Stimulated activated CD8-positive, alpha-beta memory T cell treated with anti-CD3 and anti-CD28 coated beads, Interleukin-12 subunit alpha, Interleukin-12 subunit beta, amount 100 ng/mL, for 4 hours (primary cell): ENCODE measurements around the gene TMEM244.
"Not testable (repeated sequence)": the region's sequence is repeated elsewhere in the genome, so short reads cannot be mapped to it uniquely, and the experiment has no call there.

Source experiments
- DNase-seq: peaks from one replicate; pipeline ENCODE4 v3.0.0-alpha.2; 2020; ENCODE audit warnings: low read depth

TMEM244 gene, protein sequence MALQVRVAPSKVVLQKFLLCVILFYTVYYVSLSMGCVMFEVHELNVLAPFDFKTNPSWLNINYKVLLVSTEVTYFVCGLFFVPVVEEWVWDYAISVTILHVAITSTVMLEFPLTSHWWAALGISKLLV

DNA sequence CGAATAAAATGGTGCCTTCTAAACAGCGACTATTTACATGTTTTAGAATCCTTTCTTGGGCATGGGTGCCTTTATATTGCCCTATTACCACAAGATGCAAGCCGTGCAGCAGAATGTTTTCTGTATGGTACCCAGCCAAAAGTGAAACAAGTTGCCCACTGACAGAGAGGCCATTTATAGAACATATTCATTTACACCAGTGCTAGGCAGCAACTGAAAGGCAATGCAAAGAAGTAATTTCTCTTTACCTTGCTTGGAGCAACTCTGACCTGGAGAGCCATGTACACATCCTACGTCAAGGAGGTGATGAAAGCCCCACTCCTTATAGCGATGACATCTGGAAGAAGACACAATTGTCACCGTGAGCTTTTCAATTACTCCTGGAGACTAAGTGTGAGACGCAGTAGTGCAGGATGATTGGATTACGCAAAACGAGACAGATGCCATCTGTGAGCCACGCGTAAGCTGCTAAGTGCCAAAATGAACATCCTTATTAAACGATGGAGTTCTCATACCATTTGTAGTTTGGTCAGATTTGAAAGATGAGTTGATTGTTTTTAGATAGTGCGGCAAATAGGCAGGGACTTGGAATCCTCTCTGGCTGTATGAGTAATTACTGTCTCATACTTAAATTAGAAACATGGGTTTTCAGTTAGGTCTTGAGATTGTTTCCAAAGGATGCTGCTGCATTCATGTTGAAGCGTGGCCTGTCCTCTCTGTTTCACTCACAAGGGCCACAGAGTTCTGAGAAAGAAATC, at the start of gene TMEM244:
Gene TMEM244 (minus strand): TSS at position 408 of the 758 bp plus-strand sequence. CDS start 127 bp downstream, at position 281.
- DNase-seq, result no peak

DNA sequence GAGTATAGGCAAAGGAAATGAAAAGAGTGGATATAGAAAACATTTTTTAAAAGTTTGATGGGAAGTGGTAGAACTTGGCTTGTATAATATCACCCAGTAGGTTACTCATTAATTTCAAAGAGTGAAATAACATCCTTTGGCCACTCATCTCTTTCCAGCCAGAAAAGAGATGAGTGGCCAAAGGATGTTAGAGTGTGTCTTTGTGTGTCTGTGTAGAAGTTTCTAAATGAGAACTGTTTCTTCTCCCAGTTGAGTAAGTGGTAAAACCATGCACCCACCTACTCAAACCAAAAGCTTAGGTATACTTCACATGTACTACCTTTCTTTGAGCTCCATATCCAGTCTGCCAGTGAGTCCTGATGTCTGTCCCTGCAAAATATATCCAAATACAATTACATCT, 47.7 kb upstream of the TMEM244 start:
- no peak for DNase-seq

DNA sequence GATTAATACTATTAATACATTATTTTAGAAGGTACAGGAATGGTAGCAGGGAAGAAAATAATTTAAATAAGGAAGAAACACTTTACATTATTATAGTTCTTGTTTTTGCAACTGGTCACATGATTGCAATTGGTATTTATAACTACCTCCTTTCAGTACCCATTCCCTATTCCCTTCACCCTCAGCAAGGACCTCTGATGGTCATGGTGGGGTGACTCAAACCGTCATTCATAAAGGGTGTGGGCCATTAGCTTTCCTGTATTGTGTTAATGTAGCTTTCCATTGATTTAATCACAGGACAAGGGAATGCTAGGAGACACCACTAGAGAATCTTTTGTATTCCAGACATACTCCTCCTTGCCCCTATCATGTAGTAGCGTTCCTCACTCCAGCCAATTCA, 47.2 kb upstream of the TMEM244 start:
- DNase-seq, result no peak

DNA sequence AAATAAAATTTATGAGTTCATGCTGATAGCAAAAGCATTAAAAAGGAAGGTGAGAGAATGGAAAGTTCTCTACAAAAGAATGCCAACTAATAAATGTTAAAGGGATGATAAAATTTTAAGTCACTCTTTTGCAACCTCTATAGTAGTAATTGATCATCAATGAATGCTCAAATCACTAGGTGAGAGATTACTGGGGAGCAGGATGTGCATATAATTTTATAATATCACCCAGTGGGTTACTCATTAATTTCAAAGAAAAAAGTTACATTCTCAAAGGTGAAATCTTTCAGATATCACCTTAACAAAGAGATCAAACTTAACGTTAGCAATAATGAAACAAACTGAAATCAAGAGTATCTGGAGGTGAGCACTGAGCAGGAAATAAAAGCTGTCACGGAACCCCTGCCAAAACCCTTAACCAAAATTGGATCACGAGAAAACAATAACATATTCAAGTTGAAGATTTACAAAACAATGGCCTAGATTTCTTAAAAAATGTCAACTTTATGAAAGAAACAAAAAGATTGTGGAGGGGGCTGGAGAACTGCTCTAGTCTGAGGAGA, 45.5 kb upstream of the TMEM244 start:
- DNase-seq, result no peak

DNA sequence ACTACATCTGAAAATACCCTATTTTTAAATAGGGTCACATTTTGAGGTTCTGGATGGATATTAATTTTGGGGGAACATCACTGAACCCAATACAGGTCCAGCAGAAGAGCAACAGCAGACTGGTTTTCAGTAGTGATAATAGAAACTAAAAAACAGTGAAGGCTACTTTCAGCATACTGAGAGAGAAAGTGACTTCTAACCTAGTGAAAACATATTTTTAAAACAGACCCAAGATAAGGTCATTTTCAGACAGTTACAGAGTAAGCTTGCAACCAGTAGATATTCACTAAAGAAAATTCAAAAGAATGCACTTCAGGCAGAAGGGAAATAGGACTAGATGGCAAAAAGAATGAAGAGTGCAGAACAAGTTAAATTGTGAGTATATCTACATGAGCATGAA, 42.0 kb upstream of the TMEM244 start:
- no peak for DNase-seq

DNA sequence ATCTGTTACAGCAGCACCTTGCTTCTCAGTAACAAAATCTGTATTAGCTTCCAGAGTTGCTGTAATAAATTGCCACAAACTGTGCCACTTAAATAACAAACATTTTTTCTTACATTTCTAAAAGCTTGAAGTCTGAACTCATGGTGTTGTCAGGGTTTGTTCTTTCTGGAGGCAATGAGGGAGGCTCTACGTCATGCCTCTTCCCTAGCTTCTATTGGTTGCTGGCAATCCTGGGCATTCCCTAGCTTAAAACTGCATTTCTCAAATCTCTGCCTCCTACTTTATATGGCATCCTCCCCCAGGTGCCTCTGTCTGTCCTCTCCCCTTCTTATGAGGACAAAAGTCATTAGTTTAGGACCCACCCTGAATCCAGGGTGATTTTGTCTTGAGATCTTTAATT, 41.6 kb upstream of the TMEM244 start:
- DNase-seq, result no peak

DNA sequence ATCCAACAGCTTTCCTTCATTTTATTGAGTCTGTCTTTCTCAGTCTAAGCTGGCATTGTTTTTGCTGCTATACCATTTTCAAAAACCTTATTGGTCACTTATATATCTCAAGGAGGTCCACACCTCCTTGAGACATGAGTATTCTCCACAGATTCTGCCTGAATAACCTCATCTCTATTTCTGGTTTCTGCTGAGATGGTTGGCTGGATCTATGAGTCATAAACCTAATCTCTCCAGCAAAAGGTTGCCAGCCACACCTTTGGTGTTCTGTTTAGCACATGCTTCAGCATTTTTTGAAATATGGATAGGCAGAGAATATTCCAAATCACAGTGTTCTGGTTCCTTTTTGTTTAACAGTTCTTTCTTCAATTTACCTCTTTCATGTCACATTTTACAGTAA, 40.8 kb upstream of the TMEM244 start:
- DNase-seq, result no peak

DNA sequence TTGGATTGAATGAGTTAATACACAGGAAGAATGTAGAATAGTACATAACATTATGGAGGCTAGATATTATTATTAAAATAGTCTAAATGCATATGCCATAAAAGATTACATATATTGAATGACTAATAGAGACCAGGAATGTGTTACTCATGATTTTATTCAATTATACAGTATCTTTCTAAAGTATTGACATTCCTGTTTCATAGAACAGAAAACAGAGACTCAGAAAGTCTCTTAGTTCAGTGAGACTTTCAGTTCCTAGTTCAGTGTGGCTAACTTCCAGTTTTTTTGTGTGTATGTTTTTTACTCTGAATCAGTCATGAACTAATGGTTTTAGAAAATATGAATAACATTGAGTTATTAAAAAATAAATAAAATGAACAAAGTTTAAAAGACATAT, 34.6 kb upstream of the TMEM244 start:
- no peak for DNase-seq

DNA sequence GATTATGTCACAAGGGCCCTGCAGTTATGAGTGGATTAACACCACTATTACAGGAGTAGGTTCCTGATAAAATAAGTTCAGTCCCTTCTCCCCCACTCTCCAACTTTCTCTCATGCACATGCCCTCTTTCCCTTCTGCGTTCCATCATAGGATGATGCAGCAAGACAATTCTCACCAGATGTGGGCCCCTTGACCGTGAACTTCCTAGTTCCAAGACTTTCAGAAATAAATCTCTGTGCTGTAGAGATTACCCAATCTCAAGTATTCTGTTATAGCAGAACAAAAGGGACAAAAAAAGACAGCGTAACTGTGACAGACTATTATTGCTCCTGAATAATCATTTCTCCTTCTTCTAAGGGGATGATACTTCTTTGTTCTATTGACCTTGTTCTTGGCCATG, 33.8 kb upstream of the TMEM244 start:
- no peak for DNase-seq

DNA sequence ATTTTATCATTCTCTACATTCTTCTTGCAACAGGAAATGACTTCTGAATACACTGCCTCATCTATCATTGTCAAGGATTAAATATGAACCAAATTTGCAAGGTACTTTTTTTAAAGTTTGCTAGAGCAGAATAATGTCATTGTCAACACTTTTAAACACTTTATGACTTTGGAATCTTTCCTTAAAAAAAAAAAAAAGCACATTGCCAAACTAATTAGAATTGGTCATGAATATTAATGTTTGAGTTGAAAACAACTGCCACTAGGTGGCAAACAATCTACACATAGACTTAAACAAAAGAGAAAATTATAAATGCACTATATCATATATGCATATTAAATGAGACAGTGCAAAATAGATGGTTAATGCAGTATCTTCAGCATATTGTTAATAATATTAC, 32.5 kb upstream of the TMEM244 start:
- DNase-seq, result no peak

DNA sequence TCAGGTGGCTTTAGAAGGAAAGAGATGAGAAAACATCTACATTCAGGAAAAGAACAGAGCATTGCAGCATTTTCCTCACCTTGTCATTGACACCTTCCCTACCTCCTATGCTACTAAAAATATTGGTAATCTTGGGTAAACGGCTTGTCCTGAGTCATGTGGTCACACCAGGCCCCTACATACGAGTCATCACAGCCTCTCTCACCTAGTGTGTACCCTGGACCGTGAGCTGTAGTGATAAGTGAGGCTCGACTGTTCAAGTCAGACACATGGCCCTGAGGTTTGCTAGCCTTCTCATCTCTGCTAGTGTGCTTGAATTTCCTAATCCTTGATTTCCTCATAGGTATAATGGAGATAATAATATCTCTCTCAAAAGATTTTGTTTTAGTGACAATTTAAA, 29.6 kb upstream of the TMEM244 start:
- DNase-seq, result no peak

DNA sequence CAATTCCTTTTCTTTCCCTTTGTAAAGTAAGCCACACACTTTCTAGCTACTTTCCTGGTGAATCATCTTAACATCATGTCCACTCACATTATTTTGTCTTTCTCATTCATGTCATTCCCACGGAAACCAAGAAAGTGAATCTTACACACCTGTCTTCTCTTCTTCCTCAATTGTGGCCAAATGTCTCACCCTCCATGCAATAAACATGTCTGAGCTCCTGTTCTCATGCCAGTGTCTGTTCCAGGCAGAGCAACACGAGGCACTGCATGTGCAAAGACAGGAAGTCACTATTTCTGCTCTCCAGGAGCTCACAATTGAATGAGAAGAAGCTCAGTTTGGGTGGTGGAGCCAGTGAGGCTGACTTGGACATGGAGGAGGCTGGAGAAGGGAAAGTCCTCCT, 29.0 kb upstream of the TMEM244 start:
- no peak for DNase-seq

DNA sequence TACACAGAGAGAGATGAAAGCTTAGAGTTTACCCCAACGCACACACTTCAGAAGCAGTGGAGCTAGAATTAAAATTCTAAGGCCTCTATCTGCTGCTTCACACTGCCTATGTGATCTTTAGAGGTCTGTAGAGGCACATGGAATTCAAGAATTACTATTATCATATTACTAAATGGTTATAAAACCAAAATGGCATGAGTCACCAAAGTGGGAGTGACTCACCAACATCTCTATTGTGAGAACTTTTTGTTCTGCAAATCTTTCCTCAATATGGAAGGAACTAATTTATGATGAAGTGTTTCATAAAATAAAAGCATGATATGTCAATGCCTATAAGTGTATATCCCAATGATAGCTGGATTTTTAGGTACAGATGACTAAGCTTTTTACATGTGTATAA, 28.5 kb upstream of the TMEM244 start:
- DNase-seq, result no peak

DNA sequence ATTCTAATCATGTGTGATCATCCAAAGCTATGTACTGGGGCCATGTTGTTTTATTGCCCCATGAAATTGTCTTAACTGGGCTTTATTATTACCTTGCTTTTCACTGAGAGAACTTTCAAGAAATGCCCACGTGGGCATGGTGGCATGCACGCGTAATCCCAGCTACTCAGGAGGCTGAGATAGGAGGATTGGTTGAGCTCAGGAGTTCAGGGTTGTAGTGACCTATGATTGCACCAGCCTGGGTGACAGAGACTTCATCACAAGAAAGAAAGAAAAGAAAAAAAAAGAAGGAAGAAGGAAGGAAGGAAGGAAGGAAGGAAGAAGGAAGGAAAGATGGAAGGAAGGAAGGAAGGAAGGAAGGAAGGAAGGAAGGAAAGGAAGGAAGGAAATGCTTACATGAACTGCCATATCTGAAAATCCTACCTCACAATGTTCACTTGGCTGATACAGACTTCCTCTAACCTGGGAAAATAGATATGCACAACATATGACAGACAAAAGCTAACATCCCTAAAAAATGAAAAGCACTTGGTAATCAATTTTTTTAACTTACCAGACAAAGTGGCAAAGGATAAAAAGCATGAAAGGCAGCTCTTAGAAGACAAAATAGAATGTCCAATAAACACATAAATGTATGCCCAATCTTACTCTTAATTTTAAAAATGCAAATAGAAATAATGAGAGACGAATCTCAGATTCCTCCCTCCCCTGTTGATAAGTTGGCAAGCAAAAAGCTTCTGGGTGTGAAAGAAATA, 25.5 kb upstream of the TMEM244 start:
- DNase-seq, result no peak

DNA sequence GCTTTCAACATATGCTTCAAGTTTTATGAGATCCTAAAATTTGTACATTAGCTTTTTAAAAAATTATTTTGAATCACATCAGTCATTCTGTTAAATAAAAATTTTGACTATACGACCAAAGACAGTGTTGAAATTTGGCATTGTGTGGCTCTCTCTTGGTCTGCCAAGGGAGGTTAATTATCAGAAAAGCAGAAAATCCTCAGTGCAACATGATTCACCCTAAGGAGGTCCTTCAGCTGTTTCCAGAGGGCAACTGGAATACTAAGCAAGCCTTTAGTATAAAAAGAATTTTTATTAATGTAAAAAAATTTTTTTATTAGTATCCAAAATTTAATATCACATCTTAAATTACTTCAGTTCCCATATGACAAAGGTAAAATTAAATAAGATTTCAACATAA, 23.1 kb upstream of the TMEM244 start:
- DNase-seq, result no peak

DNA sequence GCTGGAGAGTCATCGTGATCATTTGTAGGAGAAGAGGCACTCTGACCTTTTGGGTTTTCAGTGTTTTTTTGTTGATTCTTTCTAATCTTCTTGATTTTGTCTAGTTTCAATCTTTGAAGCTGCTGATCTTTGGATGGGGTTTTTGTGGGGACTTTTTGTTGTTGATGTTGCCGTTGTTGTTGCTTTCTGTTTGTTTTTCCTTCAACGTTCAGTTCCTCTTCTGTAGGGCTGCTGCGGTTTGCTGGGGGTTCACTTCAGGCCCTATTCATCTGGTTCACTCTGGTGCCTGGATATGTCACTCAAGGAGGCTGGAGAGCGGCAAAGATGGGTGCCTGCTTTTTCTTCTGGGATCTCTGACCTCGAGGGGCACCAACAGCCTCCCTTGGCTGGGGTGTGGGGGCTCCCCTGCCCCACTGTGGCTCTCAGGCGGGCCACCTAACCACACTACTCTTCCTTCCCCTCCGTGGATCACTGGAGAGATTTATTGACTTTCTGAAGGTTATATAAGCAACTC, 21.5 kb upstream of the TMEM244 start:
- DNase-seq, result no peak

DNA sequence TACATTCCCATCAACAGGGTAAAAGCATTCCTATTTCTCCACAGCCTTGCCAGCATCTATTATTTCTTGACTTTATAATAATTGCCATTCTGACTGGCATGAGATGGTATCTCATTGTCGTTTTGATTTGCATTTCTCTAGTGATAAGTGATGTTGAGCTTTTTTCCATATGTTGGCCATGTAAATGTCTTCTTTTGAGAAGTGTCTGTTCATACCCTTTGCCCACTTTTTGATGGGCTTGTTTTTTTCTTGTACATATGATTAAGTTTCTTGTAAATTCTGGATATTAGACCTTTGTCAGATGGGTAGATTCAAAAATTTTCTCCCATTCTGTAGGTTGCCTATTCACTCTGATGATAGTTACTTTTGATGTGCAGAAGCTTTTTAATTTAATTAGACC, 16.8 kb upstream of the TMEM244 start:
- DNase-seq, result not testable (repeated sequence)

DNA sequence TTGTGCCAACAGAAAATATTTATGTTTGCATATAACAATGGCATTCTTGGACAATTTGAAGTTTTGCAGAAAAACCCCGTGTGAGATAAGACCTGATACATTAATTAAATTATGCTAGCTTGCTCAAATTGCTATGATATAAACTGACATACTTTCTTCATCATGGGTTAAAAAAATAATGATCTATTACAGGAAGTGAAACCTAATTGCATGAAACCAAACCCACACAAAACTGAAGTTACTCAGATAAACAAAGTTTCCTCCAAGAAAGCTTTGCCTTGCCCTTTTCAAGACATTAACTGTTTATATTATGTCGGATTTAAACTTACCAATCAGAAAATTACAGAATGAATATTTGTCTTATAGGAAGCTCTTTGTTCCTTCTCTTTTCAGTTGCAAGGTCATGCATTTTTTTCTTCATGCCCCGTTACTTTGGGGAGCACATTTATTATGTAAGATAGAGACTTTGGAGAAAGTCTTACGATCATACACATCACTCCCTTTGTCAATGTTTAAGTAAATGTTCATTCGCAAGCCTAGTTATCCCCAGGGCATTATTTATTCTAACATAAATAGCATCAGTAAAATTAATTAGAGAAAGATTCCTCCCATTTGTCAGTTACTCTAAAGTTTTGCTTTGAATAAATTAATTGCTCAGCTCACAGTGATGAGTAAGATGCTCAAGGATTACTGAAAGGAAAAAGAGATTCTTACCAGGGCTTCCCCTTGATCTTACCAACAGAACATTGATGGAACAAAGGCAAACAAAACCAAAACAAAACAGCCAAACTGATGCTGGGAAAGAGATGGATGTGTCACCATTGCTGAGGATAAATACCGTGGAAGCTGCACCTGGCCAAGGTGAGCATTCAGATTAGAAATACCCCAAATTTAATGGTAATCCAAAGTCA, 14.8 kb upstream of the TMEM244 start:
- no peak for DNase-seq

DNA sequence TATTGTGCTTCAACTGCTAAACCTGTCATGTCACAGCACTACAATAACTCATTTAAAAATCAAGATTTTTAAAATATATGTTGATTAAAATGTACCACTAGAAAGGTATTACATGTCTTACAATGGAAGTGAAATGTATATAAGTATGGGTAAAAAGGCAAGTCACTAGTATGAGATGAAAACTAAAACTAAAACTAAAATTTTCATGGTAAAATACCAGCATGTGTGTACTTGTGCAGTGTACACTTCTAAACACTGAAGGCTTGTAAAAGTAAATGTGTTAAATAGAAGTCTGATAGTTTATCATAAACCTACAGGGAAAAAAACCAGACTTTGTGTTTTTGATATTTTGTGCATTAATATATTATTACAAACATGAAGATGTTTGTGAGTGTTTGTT, 13.7 kb upstream of the TMEM244 start:
- no peak for DNase-seq

DNA sequence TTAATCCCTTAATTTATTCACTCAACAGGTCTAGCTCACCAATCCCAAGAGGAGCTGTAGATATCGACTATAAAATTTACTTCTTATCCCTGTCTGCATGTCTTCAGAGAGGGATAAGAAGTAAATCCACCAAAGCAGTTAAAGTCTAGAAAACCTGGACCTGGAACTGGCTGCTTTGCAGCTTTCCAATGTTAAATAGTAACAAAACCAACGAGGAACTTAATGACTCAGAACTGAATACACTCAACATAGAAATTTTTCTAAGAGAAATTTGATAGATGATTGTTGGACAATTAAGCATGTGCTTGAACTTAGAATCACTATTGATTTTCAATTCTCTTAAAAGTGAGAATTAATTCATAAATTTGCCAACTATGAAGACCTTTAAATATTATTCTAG, 11.5 kb upstream of the TMEM244 start:
- no peak for DNase-seq

DNA sequence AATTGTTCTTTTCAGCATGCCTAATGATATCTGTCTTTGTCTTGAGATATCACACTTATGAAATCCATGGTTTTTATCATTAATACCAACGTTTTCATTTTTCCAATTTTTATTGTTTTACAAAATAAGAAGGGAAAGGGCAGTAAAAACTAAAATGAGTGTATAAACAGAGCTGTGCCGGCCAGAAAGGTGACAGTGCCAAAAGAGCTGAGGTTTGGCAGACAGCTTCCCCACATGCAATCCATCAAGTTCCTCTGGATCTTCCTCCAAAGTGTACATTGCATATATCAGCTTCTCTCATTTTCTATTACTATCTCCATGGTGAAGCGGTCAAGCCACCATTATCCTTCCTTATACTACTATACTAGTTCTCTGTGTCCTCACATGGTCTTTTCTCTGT, 10.1 kb upstream of the TMEM244 start:
- DNase-seq, result no peak

DNA sequence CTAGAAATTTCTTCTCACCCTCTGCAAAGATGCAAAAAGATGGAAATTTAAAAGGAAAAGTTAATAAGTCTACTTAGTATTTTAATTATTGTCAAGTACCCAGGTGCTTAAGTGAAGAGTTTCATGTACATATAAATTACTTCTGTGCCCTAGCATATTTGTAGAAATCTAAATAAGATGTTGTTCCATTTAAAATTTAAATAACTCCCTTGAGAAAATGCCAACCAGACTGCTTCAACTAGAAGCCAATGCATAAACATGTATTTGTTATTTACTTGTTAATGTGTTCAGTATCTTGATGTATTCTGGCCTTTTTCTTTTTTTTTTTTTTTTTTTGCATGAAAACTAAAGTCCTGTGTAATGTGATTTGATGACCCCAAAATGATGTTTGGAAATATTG, 6.3 kb upstream of the TMEM244 start:
- no peak for DNase-seq
